H1 (cell line): ENCODE data around the gene MPP3.

Experiments
- CHD2 ChIP-seq: IDR thresholded peaks from 2 replicates; pipeline ENCODE4 v1.6.1; 2012; ENCODE audit warnings: low read length, improper control_type of control experiment
- TF ChIP-seq, protein P1 (sequence below), 3 experiments: IDR thresholded peaks; 1 replicate in 2 of 3; 2 replicates in 1 of 3; pipeline versions ENCODE4 v1.5.1 to v1.6.1; 2011; ENCODE audit warnings: low read length in 3 of 3, mild to moderate bottlenecking in 3 of 3, inconsistent platforms in 2 of 3, low read depth in 1 of 3, moderate library complexity in 1 of 3; ENCODE audit not compliant: insufficient read depth in 1 of 3; ENCODE audit errors: control extremely low read depth in 1 of 3

DNA sequence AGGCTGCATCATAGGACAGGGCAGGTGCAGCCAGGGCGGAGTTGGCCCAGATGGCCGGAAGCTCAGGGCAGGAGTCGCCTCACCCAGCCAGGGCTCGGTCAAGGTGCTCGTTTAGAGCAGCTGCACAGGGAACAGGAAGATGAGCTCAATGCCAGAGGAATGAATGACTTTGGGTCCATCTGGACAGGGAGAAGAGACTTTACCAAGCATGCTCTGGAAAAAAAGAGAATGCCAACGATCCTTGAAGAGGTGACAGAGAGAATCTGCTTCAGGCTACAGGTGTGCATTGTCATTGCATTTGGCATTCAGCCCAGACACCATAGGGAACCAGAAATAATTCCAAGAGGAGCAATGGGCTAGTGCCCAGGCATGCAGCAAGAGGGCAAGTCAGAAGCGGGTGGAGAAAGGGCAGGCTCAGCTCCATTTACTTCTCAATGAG, 6.7 kb upstream of the MPP3 start:
- TF ChIP-seq, protein P1, sequence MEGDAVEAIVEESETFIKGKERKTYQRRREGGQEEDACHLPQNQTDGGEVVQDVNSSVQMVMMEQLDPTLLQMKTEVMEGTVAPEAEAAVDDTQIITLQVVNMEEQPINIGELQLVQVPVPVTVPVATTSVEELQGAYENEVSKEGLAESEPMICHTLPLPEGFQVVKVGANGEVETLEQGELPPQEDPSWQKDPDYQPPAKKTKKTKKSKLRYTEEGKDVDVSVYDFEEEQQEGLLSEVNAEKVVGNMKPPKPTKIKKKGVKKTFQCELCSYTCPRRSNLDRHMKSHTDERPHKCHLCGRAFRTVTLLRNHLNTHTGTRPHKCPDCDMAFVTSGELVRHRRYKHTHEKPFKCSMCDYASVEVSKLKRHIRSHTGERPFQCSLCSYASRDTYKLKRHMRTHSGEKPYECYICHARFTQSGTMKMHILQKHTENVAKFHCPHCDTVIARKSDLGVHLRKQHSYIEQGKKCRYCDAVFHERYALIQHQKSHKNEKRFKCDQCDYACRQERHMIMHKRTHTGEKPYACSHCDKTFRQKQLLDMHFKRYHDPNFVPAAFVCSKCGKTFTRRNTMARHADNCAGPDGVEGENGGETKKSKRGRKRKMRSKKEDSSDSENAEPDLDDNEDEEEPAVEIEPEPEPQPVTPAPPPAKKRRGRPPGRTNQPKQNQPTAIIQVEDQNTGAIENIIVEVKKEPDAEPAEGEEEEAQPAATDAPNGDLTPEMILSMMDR (IDR thresholded peaks at IDR 0.05; ENCODE audit: control extremely low read depth in 1 of 3, insufficient read depth in 1 of 3, low read depth in 1 of 3, low read length in 3 of 3): no peak
- TF ChIP-seq CHD2: no peak
